RWPE1 (cell line): ENCODE measurements around the gene UBASH3A.
"Not testable (repeated sequence)": the region's sequence is repeated elsewhere in the genome, so short reads cannot be mapped to it uniquely, and the experiment has no call there.

Experiments used
- CTCF ChIA-PET: fragments of 350-600 bp; sonication (Branson Sonifier 250); formaldehyde crosslinking; extraction: SDS; loops from one replicate; lab custom pipeline; 2021; lab: Yijun Ruan, JAX
- POLR2A ChIA-PET: fragments of 400-600 bp; formaldehyde crosslinking; extraction: SDS; loops from one replicate; lab custom pipeline; 2020; ENCODE audit warnings: antibody characterized with exemption; ENCODE audit not compliant: low non-redundant PET; lab: Yijun Ruan, JAX
- DNase-seq: peaks from one replicate; pipeline ENCODE4 v3.0.0; 2012; ENCODE audit warnings: low spot score
- H3K27ac ChIP-seq: fragments of 450-650 bp; 2 replicates; pipeline ENCODE4 v1.5.1; 2017
- CTCF ChIP-seq: fragments of 450-650 bp; conservative IDR thresholded peaks from 2 replicates; pipeline ENCODE4 v1.5.1; 2017; ENCODE audit warnings: low read depth, mild to moderate bottlenecking

Gene UBASH3A

GRCh38 chr21:42404539-42404938, 837 bp downstream of the UBASH3A start:
- no peak for TF ChIP-seq CTCF
- POLR2A ChIA-PET: no interaction called here
- CTCF ChIA-PET: interaction anchor here (0.7 to 0.9 kb wide), 3 partner anchors 9 to 259 kb away, joined by 3 to 4 read pairs (median 3); no protein-coding TSS in a partner anchor
- no peak overlapping the region for H3K27ac ChIP-seq
- DNase-seq: no peak

- CTCF ChIA-PET: interaction anchor here (0.6 kb wide), 1 partner anchor 33 kb away, joined by 5 read pairs; no protein-coding TSS in a partner anchor
- no peak for TF ChIP-seq CTCF
- H3K27ac ChIP-seq: no peak overlapping the region
- DNase-seq: no peak
- POLR2A ChIA-PET: no interaction called here
Observed at GRCh38 chr21:42405064-42406013, 1.6 kb downstream of the UBASH3A start.

- no peak for DNase-seq
- no peak for TF ChIP-seq CTCF
- CTCF ChIA-PET: interaction anchor here (0.6 kb wide), 1 partner anchor 34 kb away, joined by 5 read pairs; no protein-coding TSS in a partner anchor
- no peak overlapping the region for H3K27ac ChIP-seq
- POLR2A ChIA-PET: no interaction called here
Observed at GRCh38 chr21:42406201-42406621, 2.5 kb downstream of the UBASH3A start.

GRCh38 chr21:42406866-42407265, 3.2 kb downstream of the UBASH3A start:
- DNase-seq: no peak
- no peak overlapping the region for H3K27ac ChIP-seq
- POLR2A ChIA-PET: no interaction called here
- no peak for TF ChIP-seq CTCF
- CTCF ChIA-PET: no interaction called here

GRCh38 chr21:42407476-42407875, 3.8 kb downstream of the UBASH3A start:
- TF ChIP-seq CTCF: no peak
- no peak for DNase-seq
- CTCF ChIA-PET: no interaction called here
- POLR2A ChIA-PET: no interaction called here
- no peak overlapping the region for H3K27ac ChIP-seq

GRCh38 chr21:42408718-42409117, 5.0 kb downstream of the UBASH3A start:
- DNase-seq, H3K27ac ChIP-seq, CTCF ChIA-PET, POLR2A ChIA-PET: not testable (repeated sequence)

GRCh38 chr21:42409366-42409765, 5.7 kb downstream of the UBASH3A start:
- no peak overlapping the region for H3K27ac ChIP-seq
- POLR2A ChIA-PET: no interaction called here
- CTCF ChIA-PET: no interaction called here
- TF ChIP-seq CTCF: no peak
- no peak for DNase-seq
